SK-N-SH treated with all-trans-retinoic acid at 6 μM for 48 hours (cell line): ENCODE data around the gene KHDRBS2.

ENCODE experiments used
- ATAC-seq: fragments of 200-7000 bp; cut with Tn5 transposase; 3 replicates; pipeline ENCODE4 v1.9.1; 2020; ENCODE audit warnings: mild to moderate bottlenecking, moderate library complexity
- ARNTL ChIP-seq: fragments of 450-650 bp; formaldehyde crosslinking; IDR thresholded peaks from 2 replicates; pipeline ENCODE4 v1.5.0; 2020; ENCODE audit warnings: low read depth, mild to moderate bottlenecking, moderate library complexity, borderline replicate concordance
- BACH2 ChIP-seq: fragments of 250-450 bp; sonication (Bioruptor Pico); IDR thresholded peaks from 2 replicates; pipeline ENCODE4 v1.9.0; 2021; ENCODE audit warnings: mild to moderate bottlenecking, borderline replicate concordance
- CREB5 ChIP-seq: fragments of 250-450 bp; sonication (Bioruptor Pico); IDR thresholded peaks from 2 replicates; pipeline ENCODE4 v1.5.1; 2020; ENCODE audit warnings: low read depth, mild to moderate bottlenecking, moderate library complexity
- CSDC2 ChIP-seq: fragments of 250-450 bp; sonication (Bioruptor Pico); IDR thresholded peaks from 2 replicates; pipeline ENCODE4 v1.5.0; 2020; ENCODE audit warnings: mild to moderate bottlenecking, moderate library complexity
- CSRNP3 ChIP-seq: fragments of 250-450 bp; sonication (Bioruptor Pico); IDR thresholded peaks from 2 replicates; pipeline ENCODE4 v1.5.1; 2021; ENCODE audit warnings: mild to moderate bottlenecking, moderate library complexity
- ESRRG ChIP-seq: fragments of 250-450 bp; sonication (Bioruptor Pico); IDR thresholded peaks from 2 replicates; pipeline ENCODE4 v1.6.1; 2021; ENCODE audit warnings: mild to moderate bottlenecking
- GLIS3 ChIP-seq: fragments of 250-450 bp; sonication (Bioruptor Pico); IDR thresholded peaks from 2 replicates; pipeline ENCODE4 v1.5.0; 2020; ENCODE audit warnings: mild to moderate bottlenecking, moderate library complexity
- ISL1 ChIP-seq: fragments of 250-450 bp; sonication (Bioruptor Pico); IDR thresholded peaks from 2 replicates; pipeline ENCODE4 v2.1.2; 2022; ENCODE audit warnings: mild to moderate bottlenecking, moderate library complexity
- POU6F1 ChIP-seq: fragments of 250-450 bp; sonication (Bioruptor Pico); IDR thresholded peaks from 2 replicates; pipeline ENCODE4 v1.8.0; 2021; ENCODE audit warnings: low read depth, mild to moderate bottlenecking, moderate library complexity, borderline replicate concordance
- PPARA ChIP-seq: fragments of 250-450 bp; sonication (Bioruptor Pico); IDR thresholded peaks from 2 replicates; pipeline ENCODE4 v1.5.0; 2020; ENCODE audit warnings: mild to moderate bottlenecking, borderline replicate concordance
- RARB ChIP-seq: fragments of 250-450 bp; sonication (Bioruptor Pico); IDR thresholded peaks from 2 replicates; pipeline ENCODE4 v1.8.0; 2021; ENCODE audit warnings: mild to moderate bottlenecking, moderate library complexity
- TCF4 ChIP-seq: fragments of 250-450 bp; sonication (Bioruptor Pico); IDR thresholded peaks from 2 replicates; pipeline ENCODE4 v1.8.0; 2021; ENCODE audit warnings: mild to moderate bottlenecking, moderate library complexity, borderline replicate concordance
- TOX ChIP-seq: fragments of 250-450 bp; sonication (Bioruptor Pico); IDR thresholded peaks from 2 replicates; pipeline ENCODE4 v1.8.0; 2021; ENCODE audit warnings: mild to moderate bottlenecking, moderate library complexity, borderline replicate concordance
- TSHZ2 ChIP-seq: fragments of 250-450 bp; sonication (Bioruptor Pico); IDR thresholded peaks from 2 replicates; pipeline ENCODE4 v1.5.0; 2020; ENCODE audit warnings: mild to moderate bottlenecking, moderate library complexity
- ZC3H10 ChIP-seq: fragments of 250-450 bp; sonication (Bioruptor Pico); IDR thresholded peaks from 2 replicates; pipeline ENCODE4 v1.5.1; 2021; ENCODE audit warnings: mild to moderate bottlenecking, moderate library complexity
- ZFP30 ChIP-seq: fragments of 450-650 bp; formaldehyde crosslinking; IDR thresholded peaks from 2 replicates; pipeline ENCODE4 v1.5.0; 2022; ENCODE audit warnings: mild to moderate bottlenecking, moderate library complexity
- ZNF565 ChIP-seq: fragments of 450-650 bp; formaldehyde crosslinking; conservative IDR thresholded peaks from 2 replicates; pipeline ENCODE4 v1.5.0; 2020; ENCODE audit warnings: low read depth, mild to moderate bottlenecking, moderate library complexity
- ZNF70 ChIP-seq: fragments of 450-650 bp; formaldehyde crosslinking; IDR thresholded peaks from 2 replicates; pipeline ENCODE4 v1.5.0; 2020; ENCODE audit warnings: mild to moderate bottlenecking, moderate library complexity
- ZNF8 ChIP-seq: fragments of 450-650 bp; formaldehyde crosslinking; IDR thresholded peaks from 2 replicates; pipeline ENCODE4 v1.5.0; 2020; ENCODE audit warnings: mild to moderate bottlenecking, moderate library complexity

KHDRBS2 gene

GRCh38 chr6:61977099-61977498, 308.9 kb downstream of the KHDRBS2 start:
- no peak for ATAC-seq
- TF ChIP-seq CSRNP3 (CRISPR knock-in tag) (no peak), RARB (CRISPR knock-in tag) (no peak)

- TF ChIP-seq CSDC2 (CRISPR knock-in tag) (no peak), POU6F1 (CRISPR knock-in tag) (no peak), ZNF70 (CRISPR knock-in tag) (no peak), PPARA (no peak), ISL1 (CRISPR knock-in tag) (no peak), TOX (CRISPR knock-in tag) (no peak), CSRNP3 (CRISPR knock-in tag) (no peak), TCF4 (CRISPR knock-in tag) (no peak), ZNF565 (no peak), GLIS3 (CRISPR knock-in tag) (no peak)
- ATAC-seq: no peak
Observed at GRCh38 chr6:61959196-61959595, 326.8 kb downstream of the KHDRBS2 start.

GRCh38 chr6:61953851-61954250, 332.2 kb downstream of the KHDRBS2 start:
- no peak for ATAC-seq
- TF ChIP-seq ZFP30 (CRISPR knock-in tag) (no peak), CREB5 (CRISPR knock-in tag) (no peak), ZC3H10 (CRISPR knock-in tag) (no peak), CSRNP3 (CRISPR knock-in tag) (no peak), TCF4 (CRISPR knock-in tag) (no peak), TOX (CRISPR knock-in tag) (no peak), ARNTL (CRISPR knock-in tag) (no peak), GLIS3 (CRISPR knock-in tag) (no peak), POU6F1 (CRISPR knock-in tag) (no peak), BACH2 (no peak), RARB (CRISPR knock-in tag) (no peak)

GRCh38 chr6:61951586-61951985, 334.4 kb downstream of the KHDRBS2 start:
- TF ChIP-seq CSDC2 (CRISPR knock-in tag) (no peak), BACH2 (no peak), ZC3H10 (CRISPR knock-in tag) (no peak), ARNTL (CRISPR knock-in tag) (no peak), ZNF70 (CRISPR knock-in tag) (no peak)
- no peak for ATAC-seq

GRCh38 chr6:61950811-61951210, 335.2 kb downstream of the KHDRBS2 start:
- ATAC-seq: no peak
- TF ChIP-seq ZFP30 (CRISPR knock-in tag) (no peak), ZNF8 (CRISPR knock-in tag) (no peak), CSRNP3 (CRISPR knock-in tag) (no peak), ARNTL (CRISPR knock-in tag) (no peak), ISL1 (CRISPR knock-in tag) (no peak), ESRRG (CRISPR knock-in tag) (no peak), TSHZ2 (CRISPR knock-in tag) (no peak), CSDC2 (CRISPR knock-in tag) (no peak), ZNF565 (no peak), ZC3H10 (CRISPR knock-in tag) (no peak)
